Measurements from ENCODE around the gene CHRNA4.

The CHRNA4 gene

DNA sequence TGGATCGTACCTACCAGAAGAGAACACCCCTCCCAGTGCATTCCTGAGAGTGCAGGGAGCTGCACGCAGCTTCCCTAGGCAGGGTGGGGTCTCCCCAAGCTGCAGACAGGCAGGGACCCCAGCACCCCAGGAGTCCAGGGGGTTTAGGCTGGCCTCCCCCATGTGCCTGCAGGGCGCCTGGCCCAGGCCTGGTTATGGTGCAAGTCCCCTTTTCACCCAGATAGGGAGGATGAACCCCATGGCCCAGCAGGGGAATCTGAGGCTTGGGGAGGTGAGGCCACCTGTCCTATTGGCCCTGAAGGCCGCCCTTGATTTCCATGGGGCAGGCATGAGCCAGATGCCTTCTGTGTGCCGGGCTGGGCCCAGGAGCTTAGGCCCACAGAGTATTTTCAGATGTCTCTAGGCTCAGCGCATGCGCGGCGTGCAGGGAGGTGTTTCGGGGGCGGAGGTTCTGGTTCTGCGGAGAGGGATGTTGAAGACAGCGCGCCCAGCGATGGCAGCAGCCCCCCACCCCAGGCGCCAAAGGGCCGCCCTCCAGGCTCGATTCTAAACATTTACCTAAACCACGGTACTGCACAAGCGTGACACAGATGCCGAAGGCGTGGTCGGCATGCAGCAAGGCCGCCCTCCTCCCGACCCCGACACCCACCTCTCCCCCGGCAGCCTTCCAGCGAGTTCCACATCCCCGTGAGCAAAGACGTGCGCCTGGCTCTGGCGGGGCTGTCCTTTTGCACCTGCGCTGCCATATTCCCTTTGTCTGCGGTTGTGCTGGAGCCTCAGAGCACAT lies 38.8 kb downstream of the CHRNA4 start:
- Histone ChIP-seq H3K36me3 (ENCODE audit: control insufficient read depth, insufficient read depth, low read length) (no peaks in the 10 kb centered on the region), H3K4me1 (ENCODE audit: control insufficient read depth, insufficient read depth, low read length) (no peaks in the 10 kb centered on the region), H3K4me3 (ENCODE audit: low read length) (no peak overlapping the region), H3K27me3 (ENCODE audit: control insufficient read depth, insufficient read depth, low read length) (no peaks in the 10 kb centered on the region), H3K9me3 (ENCODE audit: control insufficient read depth, insufficient read depth, low read length) (no peaks in the 10 kb centered on the region), H3K27ac (ENCODE audit: low read length) (no peak overlapping the region)
- WGBS (ENCODE audit: insufficient coverage, insufficient read length): no CpG with 5 or more reads among the region's 34 CpGs
- no peak for DNase-seq (ENCODE audit: low read depth, low spot score)

DNA sequence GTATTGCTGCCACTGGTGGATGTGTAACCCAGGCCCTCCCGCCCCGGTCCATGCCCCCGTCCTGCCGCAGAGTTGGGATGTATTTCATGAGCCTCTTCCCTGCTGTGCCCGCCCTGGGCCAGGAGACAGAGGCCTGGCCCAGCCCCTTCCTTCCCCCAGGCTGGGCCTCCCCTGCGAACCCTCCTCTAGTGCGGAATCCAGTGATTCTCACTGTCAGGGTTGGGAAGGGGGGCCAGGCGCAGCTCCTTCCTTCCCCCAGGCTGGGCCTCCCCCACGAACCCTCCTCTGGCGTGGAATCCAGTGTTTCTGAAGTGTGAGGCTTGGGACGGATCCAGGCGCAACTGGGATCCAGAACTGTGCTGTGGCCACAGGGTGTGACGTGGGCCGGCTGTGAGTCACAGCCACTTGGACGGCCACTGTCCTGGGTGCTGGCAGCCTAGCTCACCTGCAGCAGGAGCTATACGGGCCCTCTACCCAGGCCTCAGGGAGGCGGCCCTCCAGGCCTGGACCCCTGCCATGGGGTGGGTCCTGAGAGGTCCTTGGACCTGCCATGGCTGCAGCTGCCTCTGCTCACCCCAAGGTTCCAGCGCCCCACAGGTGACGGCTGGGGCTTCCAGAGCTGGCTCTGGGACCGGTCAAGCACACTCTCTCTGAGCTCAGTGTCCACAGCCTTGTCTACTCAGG lies 39.9 kb downstream of the CHRNA4 start:
- no peaks in the 10 kb centered on the region for H3K27me3 ChIP-seq (ENCODE audit: control insufficient read depth, insufficient read depth, low read length)
- H3K9me3 ChIP-seq (ENCODE audit: control insufficient read depth, insufficient read depth, low read length): no peaks in the 10 kb centered on the region
- H3K36me3 ChIP-seq (ENCODE audit: control insufficient read depth, insufficient read depth, low read length): no peaks in the 10 kb centered on the region
- no CpG with 5 or more reads among the region's 20 CpGs for WGBS (ENCODE audit: insufficient coverage, insufficient read length)
- no peak overlapping the region for H3K4me3 ChIP-seq (ENCODE audit: low read length)
- H3K4me1 ChIP-seq (ENCODE audit: control insufficient read depth, insufficient read depth, low read length): no peaks in the 10 kb centered on the region
- H3K27ac ChIP-seq (ENCODE audit: low read length): no peak overlapping the region
- no peak for DNase-seq (ENCODE audit: low read depth, low spot score)

DNA sequence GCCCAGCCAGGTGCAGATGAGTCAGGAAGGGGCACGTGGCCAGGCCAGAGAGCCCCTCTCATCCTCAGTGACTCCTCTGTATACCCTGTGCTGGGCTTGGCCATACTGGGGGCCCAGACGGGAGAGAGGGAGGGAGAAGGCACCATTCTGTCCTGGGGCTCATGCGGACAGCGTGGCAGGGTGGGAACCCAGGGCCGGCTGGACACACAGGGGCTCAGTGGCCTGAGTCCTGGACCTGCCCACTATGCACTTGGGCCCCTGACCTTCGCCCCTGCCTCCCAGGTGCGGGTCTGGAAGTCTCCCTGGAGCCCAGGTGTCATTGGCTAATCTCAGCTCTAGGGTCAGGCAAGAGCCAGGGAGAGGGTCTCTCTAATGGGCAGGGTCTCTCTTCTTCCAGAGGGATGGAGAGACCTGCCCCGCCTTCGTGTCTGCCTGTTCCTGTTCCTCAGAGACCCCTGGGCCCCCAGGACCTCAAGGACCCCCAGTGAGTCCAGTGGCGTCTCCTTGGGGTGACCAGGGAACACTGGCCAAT lies 40.5 kb downstream of the CHRNA4 start:
- H3K27me3 ChIP-seq (ENCODE audit: control insufficient read depth, insufficient read depth, low read length): no peaks in the 10 kb centered on the region
- no CpG with 5 or more reads among the region's 10 CpGs for WGBS (ENCODE audit: insufficient coverage, insufficient read length)
- H3K4me1 ChIP-seq (ENCODE audit: control insufficient read depth, insufficient read depth, low read length): no peaks in the 10 kb centered on the region
- DNase-seq (ENCODE audit: low read depth, low spot score): no peak
- H3K27ac ChIP-seq (ENCODE audit: low read length): no peak overlapping the region
- no peaks in the 10 kb centered on the region for H3K36me3 ChIP-seq (ENCODE audit: control insufficient read depth, insufficient read depth, low read length)
- H3K4me3 ChIP-seq (ENCODE audit: low read length): no peak overlapping the region
- H3K9me3 ChIP-seq (ENCODE audit: control insufficient read depth, insufficient read depth, low read length): no peaks in the 10 kb centered on the region

DNA sequence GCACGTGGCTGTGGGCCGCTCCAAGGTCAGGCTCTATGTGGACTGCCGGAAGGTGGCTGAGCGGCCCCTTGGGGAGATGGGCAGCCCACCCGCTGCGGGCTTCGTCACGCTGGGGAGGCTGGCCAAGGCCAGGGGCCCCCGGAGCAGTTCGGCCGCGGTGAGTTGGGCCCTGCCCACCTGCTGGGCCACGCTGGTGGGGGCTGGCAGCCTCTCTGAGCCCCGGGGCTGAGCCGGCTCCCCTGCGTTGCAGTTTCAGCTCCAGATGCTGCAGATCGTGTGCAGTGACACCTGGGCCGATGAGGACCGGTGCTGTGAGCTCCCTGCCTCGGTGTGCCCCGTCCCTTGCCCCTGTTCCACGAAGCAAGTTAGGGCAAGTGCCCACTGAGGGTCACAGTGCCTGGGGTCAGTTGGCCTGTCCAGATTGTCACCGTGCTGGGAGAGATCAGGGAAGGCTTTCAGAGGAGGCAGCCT lies 41.1 kb downstream of the CHRNA4 start:
- H3K4me1 ChIP-seq (ENCODE audit: control insufficient read depth, insufficient read depth, low read length): no peaks in the 10 kb centered on the region
- H3K4me3 ChIP-seq (ENCODE audit: low read length): no peak overlapping the region
- WGBS (ENCODE audit: insufficient coverage, insufficient read length): no CpG with 5 or more reads among the region's 23 CpGs
- no peak overlapping the region for H3K27ac ChIP-seq (ENCODE audit: low read length)
- no peaks in the 10 kb centered on the region for H3K9me3 ChIP-seq (ENCODE audit: control insufficient read depth, insufficient read depth, low read length)
- no peak for DNase-seq (ENCODE audit: low read depth, low spot score)
- H3K36me3 ChIP-seq (ENCODE audit: control insufficient read depth, insufficient read depth, low read length): no peaks in the 10 kb centered on the region
- no peaks in the 10 kb centered on the region for H3K27me3 ChIP-seq (ENCODE audit: control insufficient read depth, insufficient read depth, low read length)

DNA sequence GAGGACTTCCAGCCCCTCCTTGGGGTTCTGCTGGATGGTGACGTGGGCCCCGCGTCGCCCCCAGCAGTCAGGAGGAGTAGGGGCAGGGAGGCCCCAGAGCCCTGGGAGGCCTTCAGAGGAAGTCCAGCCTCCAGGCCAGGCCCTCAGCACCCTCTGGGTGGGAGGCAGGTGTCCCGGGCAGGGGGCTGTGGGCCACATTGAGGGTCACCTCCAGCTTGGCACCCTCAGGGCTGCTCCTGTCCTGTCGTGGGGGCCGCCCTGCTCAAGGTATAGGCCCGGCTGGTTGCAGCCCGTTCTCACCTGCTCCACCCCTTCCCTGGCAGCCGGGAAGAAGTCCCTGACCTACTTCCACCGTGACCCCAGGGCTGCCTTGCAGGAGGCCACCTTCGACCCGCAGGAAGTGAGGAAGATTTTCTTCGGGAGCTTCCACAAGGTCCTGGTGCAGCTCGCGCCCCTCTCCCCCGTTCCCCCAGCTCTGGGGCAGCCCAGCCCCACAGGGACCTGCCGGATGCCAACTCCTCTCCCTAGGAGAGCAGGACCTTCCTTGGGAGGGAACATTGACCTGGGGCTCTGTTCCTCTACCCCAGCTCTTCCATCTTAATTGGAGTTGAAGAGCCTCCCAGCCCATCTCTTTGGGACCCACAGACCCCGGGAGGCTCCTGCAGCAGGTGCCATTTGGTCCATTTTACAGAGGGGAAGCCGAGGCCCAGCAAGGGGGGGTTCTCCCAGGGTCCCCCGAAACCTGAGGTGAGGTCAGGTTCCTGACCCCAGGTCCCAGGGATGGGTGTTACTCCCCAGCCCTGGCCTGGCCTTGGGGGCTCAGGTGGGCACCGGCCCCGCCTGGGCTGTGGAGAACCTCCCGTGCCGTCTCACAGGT lies 41.7 kb downstream of the CHRNA4 start:
- no peaks in the 10 kb centered on the region for H3K9me3 ChIP-seq (ENCODE audit: control insufficient read depth, insufficient read depth, low read length)
- H3K27ac ChIP-seq (ENCODE audit: low read length): no peak overlapping the region
- no peaks in the 10 kb centered on the region for H3K4me1 ChIP-seq (ENCODE audit: control insufficient read depth, insufficient read depth, low read length)
- no peak for DNase-seq (ENCODE audit: low read depth, low spot score)
- no peaks in the 10 kb centered on the region for H3K36me3 ChIP-seq (ENCODE audit: control insufficient read depth, insufficient read depth, low read length)
- no peak overlapping the region for H3K4me3 ChIP-seq (ENCODE audit: low read length)
- no CpG with 5 or more reads among the region's 25 CpGs for WGBS (ENCODE audit: insufficient coverage, insufficient read length)
- H3K27me3 ChIP-seq (ENCODE audit: control insufficient read depth, insufficient read depth, low read length): no peaks in the 10 kb centered on the region

DNA sequence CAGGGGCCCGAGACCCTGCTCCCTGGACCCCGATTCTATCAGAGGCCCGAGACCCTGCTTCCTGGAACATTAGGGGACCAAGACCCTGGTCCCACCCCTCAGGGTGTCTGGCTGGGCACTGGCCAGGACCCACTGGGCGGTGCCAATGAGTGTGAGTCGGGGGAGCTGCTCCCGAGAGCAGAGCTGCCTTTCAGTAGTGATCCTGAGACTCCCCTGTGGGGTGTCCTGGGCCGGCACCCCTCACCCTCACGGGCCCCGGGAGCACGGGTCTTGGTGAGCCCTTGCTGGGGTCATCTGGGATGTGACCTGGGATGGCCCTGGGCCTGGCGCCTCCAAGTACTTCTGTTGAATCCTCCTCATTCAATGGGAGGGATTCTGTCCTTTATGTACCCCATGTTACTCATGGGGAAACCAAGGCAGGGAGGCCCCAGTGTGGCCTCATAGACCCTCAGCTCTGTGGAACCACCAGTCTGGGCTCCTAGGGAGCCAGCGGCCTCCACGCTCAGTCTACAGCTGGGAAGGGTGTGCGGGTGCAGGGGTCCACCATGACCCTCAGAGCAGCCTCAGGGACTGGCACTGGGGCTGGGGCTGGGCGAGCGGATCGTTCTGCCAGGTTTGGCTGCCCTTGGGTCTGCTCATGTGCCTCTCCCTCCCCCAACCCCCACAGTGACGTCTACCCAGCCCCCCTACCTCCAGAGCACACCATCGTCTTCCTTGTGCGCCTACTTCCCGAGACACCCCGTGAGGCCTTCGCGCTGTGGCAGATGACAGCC lies 42.6 kb downstream of the CHRNA4 start:
- no peaks in the 10 kb centered on the region for H3K4me1 ChIP-seq (ENCODE audit: control insufficient read depth, insufficient read depth, low read length)
- no peak overlapping the region for H3K4me3 ChIP-seq (ENCODE audit: low read length)
- no peak overlapping the region for H3K27ac ChIP-seq (ENCODE audit: low read length)
- H3K27me3 ChIP-seq (ENCODE audit: control insufficient read depth, insufficient read depth, low read length): no peaks in the 10 kb centered on the region
- no CpG with 5 or more reads among the region's 24 CpGs for WGBS (ENCODE audit: insufficient coverage, insufficient read length)
- DNase-seq (ENCODE audit: low read depth, low spot score): no peak
- no peaks in the 10 kb centered on the region for H3K9me3 ChIP-seq (ENCODE audit: control insufficient read depth, insufficient read depth, low read length)
- no peaks in the 10 kb centered on the region for H3K36me3 ChIP-seq (ENCODE audit: control insufficient read depth, insufficient read depth, low read length)

DNA sequence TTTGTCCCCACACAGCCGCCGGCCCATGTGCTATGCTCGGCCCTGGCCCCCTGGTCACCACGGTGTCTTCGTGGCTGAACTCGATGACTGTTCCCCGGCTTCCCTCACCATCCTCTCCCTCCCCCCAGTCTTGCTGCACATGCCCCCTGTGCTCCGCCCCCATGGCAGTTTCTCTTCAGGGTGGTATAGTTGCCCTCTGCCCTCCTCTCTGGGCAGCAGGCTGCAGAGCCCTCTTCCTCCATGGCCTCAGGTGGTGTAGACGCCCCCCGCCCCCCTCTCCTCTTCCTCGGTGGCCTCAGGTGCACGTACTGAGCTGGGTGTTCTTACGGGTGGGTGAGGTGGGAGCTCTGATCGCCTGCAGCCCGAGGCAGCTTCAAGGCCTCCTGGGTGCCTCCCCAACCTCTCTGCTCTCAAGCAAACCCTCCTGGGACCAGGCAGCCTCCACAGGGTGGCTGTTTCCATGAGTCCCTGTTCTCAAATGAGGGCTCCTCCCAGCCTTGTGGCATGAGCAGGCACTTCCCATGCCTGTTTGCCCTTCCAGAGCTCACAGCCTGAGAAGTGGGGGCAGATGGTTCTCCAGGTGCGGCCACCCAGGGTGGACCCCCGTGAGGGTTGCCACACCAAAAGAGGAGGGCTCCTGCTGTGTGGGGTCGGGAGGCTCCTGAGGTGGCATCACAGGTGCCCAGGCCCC lies 43.4 kb downstream of the CHRNA4 start:
- no peaks in the 10 kb centered on the region for H3K36me3 ChIP-seq (ENCODE audit: control insufficient read depth, insufficient read depth, low read length)
- H3K27ac ChIP-seq (ENCODE audit: low read length): no peak overlapping the region
- no peaks in the 10 kb centered on the region for H3K27me3 ChIP-seq (ENCODE audit: control insufficient read depth, insufficient read depth, low read length)
- no CpG with 5 or more reads among the region's 18 CpGs for WGBS (ENCODE audit: insufficient coverage, insufficient read length)
- H3K9me3 ChIP-seq (ENCODE audit: control insufficient read depth, insufficient read depth, low read length): no peaks in the 10 kb centered on the region
- DNase-seq (ENCODE audit: low read depth, low spot score): no peak
- H3K4me1 ChIP-seq (ENCODE audit: control insufficient read depth, insufficient read depth, low read length): no peaks in the 10 kb centered on the region
- H3K4me3 ChIP-seq (ENCODE audit: low read length): no peak overlapping the region

DNA sequence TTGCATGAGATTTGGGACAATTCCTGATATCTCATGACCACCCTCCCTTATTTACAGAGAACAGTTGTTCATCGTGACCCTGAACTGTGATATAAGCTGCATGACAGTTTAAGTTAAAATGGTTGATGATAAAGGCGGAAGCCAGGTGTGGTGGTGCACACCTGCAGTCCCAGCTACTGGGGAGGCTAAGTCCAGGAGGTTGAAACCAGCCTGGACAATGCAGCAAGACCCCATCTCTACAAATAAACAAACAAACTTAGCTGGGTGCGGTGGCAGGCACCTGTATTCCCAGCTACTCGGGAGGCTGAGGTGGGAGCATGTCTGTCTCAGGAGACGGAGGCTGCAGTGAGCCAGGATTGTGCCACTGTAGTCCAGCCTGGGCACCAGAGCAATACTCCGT lies 44.1 kb downstream of the CHRNA4 start:
- Histone ChIP-seq H3K36me3 (ENCODE audit: control insufficient read depth, insufficient read depth, low read length) (no peaks in the 10 kb centered on the region), H3K9me3 (ENCODE audit: control insufficient read depth, insufficient read depth, low read length) (no peaks in the 10 kb centered on the region), H3K4me1 (ENCODE audit: control insufficient read depth, insufficient read depth, low read length) (no peaks in the 10 kb centered on the region), H3K27ac (ENCODE audit: low read length) (no peak overlapping the region), H3K4me3 (ENCODE audit: low read length) (no peak overlapping the region), H3K27me3 (ENCODE audit: control insufficient read depth, insufficient read depth, low read length) (no peaks in the 10 kb centered on the region)
- no peak for DNase-seq (ENCODE audit: low read depth, low spot score)
- WGBS (ENCODE audit: insufficient coverage, insufficient read length): no CpG with 5 or more reads among the region's 6 CpGs

DNA sequence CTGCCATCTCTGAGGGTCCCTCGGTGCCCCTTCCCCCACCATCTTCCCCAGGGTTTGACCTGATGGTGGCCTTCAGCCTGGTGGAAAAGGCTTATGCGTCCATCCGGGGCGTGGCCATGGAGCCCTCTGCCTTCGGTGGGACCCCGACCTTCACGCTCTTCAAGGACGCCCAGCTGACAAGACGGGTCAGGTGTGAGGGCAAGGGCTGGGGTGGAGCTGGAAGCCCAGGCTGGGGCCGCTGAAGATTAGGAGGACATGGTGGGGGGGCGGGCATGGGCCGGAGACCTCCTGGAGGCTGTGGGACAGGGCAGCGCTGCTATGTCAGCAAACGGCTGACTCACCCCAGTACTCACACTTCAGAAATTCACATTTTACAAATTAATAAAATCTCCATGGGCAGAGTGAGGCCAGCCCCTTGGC lies 44.6 kb downstream of the CHRNA4 start:
- Histone ChIP-seq H3K27ac (ENCODE audit: low read length) (no peak overlapping the region), H3K36me3 (ENCODE audit: control insufficient read depth, insufficient read depth, low read length) (no peaks in the 10 kb centered on the region), H3K27me3 (ENCODE audit: control insufficient read depth, insufficient read depth, low read length) (no peaks in the 10 kb centered on the region), H3K4me3 (ENCODE audit: low read length) (no peak overlapping the region), H3K4me1 (ENCODE audit: control insufficient read depth, insufficient read depth, low read length) (no peaks in the 10 kb centered on the region), H3K9me3 (ENCODE audit: control insufficient read depth, insufficient read depth, low read length) (no peaks in the 10 kb centered on the region)
- no peak for DNase-seq (ENCODE audit: low read depth, low spot score)
- WGBS (ENCODE audit: insufficient coverage, insufficient read length): no CpG with 5 or more reads among the region's 14 CpGs
